ENCODE measurements around the gene CDC6. TPM values are rescaled to one million over a fixed set of nuclear protein-coding genes. Genes with fewer than 3 reads are reported as not detected.

Gene CDC6
- total and polyA plus RNA-seq, 12 donors, result 0.49 to 3.0 (median 0.86) TPM

GRCh38 chr17:40319651-40320540 lies 32.2 kb downstream of the CDC6 start:
- DNase-seq, result peak in 1 of 2 donors; percentile 54
- intact Hi-C loops (cut with DNase I), result loop anchor here in 3 of 10 donors (2.0 kb wide), 3 partner anchors 21 to 27 kb away; no protein-coding TSS in a partner anchor
- 50 to 51% methylated on average over 11 of the region's 11 CpGs for WGBS, 2 donors

GRCh38 chr17:40320756-40321523 lies 33.3 kb downstream of the CDC6 start:
- H3K9me3 ChIP-seq, result no peaks in the 10 kb centered on the region
- H3K4me3 ChIP-seq, result peak overlapping the region in 8 of 10 donors; percentile 34 to 99 (median 89)
- no peaks in the 10 kb centered on the region for H3K27me3 ChIP-seq
- no peaks in the 10 kb centered on the region for H3K36me3 ChIP-seq
- DNase-seq (peak; percentile 69 to 85), ATAC-seq (peak in 7 of 8 donors; percentile 2 to 26 (median 7))
- intact Hi-C loops (cut with DNase I), result loop anchor here in 1 of 10 donors (2.0 kb wide), 1 partner anchor 22 kb away; no protein-coding TSS in a partner anchor
- peak overlapping the region; percentile 94 to 98 (median 96) for H3K27ac ChIP-seq
- TF ChIP-seq CTCF (IDR thresholded peaks at IDR 0.05), result no peak
- peaks cover 62 to 96% (median 91%) of the 10 kb centered on the region in 9 donors for H3K4me1 ChIP-seq
- WGBS, 2 donors, result 16 to 18% methylated on average over 19 of the region's 19 CpGs

More at GRCh38 chr17:40319651-40320540, 32.2 kb downstream of the CDC6 start:
- Histone ChIP-seq H3K27ac (peak overlapping the region in 9 of 10 donors; percentile 94 to 98 (median 97)), H3K9me3 (no peaks in the 10 kb centered on the region), H3K27me3 (no peaks in the 10 kb centered on the region), H3K4me3 (peak overlapping the region in 8 of 10 donors; percentile 84 to 100 (median 98)), H3K36me3 (no peaks in the 10 kb centered on the region), H3K4me1 (peaks cover 60 to 96% (median 89%) of the 10 kb centered on the region in 9 donors)
- TF ChIP-seq CTCF (IDR thresholded peaks at IDR 0.05), result no peak
- no peak for ATAC-seq

GRCh38 chr17:40321524-40321929 lies 33.8 kb downstream of the CDC6 start:
- Histone ChIP-seq H3K27ac (peak overlapping the region; percentile 94 to 98 (median 96)), H3K36me3 (no peaks in the 10 kb centered on the region), H3K27me3 (no peaks in the 10 kb centered on the region), H3K4me1 (peaks cover 62 to 96% (median 91%) of the 10 kb centered on the region in 9 donors), H3K9me3 (no peaks in the 10 kb centered on the region), H3K4me3 (peak overlapping the region in 9 of 10 donors; percentile 34 to 99 (median 89))
- intact Hi-C loops (cut with DNase I), result loop anchor here in 1 of 10 donors (2.0 kb wide), 1 partner anchor 21 kb away; no protein-coding TSS in a partner anchor
- DNase-seq (no peak), ATAC-seq (no peak)
- no peak for TF ChIP-seq CTCF (IDR thresholded peaks at IDR 0.05)
- whole genome bisulfite sequencing, 2 donors, result 20 to 27% methylated on average over 4 of the region's 4 CpGs

- peak; percentile 75 to 80 for DNase-seq
- intact Hi-C loops (cut with DNase I), result loop anchor here in 1 of 10 donors (2.0 kb wide), 1 partner anchor 21 kb away; no protein-coding TSS in a partner anchor
- Histone ChIP-seq H3K4me1 (peaks cover 63 to 96% (median 91%) of the 10 kb centered on the region in 9 donors), H3K27me3 (no peaks in the 10 kb centered on the region), H3K27ac (peak overlapping the region; percentile 94 to 98 (median 96)), H3K9me3 (no peaks in the 10 kb centered on the region), H3K4me3 (peak overlapping the region; percentile 34 to 99 (median 86)), H3K36me3 (no peaks in the 10 kb centered on the region)
- no peak for TF ChIP-seq CTCF (IDR thresholded peaks at IDR 0.05)
- ATAC-seq, result peak in 5 of 8 donors; percentile 6 to 46 (median 36)
- 0% methylated on average over 4 of the region's 4 CpGs for WGBS, 2 donors
Observed at GRCh38 chr17:40321961-40322357, 34.3 kb downstream of the CDC6 start.
